H1 (cell line): ENCODE measurements around the gene NOL4L. TPM values are rescaled to one million over a fixed set of nuclear protein-coding genes. Genes with fewer than 3 reads are reported as not detected.

Experiments used
- CTCF ChIA-PET: fragments of 300-600 bp; sonication (Branson Sonifier 250); formaldehyde crosslinking; loops from one replicate; lab custom pipeline; 2021; ENCODE audit not compliant: partially characterized antibody; lab: Charles Lee
- POLR2A ChIA-PET: fragments of 300-600 bp; sonication (Branson Sonifier 250); formaldehyde crosslinking; loops from one replicate; lab custom pipeline; 2021; ENCODE audit warnings: inconsistent platforms; ENCODE audit not compliant: partially characterized antibody; lab: Charles Lee
- DNase-seq, 2 experiments: peaks; one replicate each; pipeline versions ENCODE4 v3.0.0 to v3.0.0-alpha.2; 2010 to 2022; ENCODE audit warnings: low spot score in 2 of 2, low read depth in 1 of 2, mixed read lengths in 1 of 2
- FAIRE-seq: peaks from 2 replicates; lab custom pipeline; 2011; peaks lifted over from hg19 to GRCh38; lab: Jason Lieb, UNC
- H2AFZ ChIP-seq: 2 replicates; pipeline ENCODE4 v1.8.1; 2012; ENCODE audit warnings: low read length, inconsistent platforms
- H2AK5ac ChIP-seq: 2 replicates; pipeline ENCODE4 v1.6.1; 2013; ENCODE audit warnings: low read depth, low read length
- H2BK120ac ChIP-seq: replicated peaks from 2 replicates; pipeline ENCODE3; 2013; ENCODE audit warnings: low read depth, low read length, inconsistent platforms
- H2BK12ac ChIP-seq: 2 replicates; pipeline ENCODE4 v1.6.1; 2013; ENCODE audit warnings: low read depth, low read length
- H2BK15ac ChIP-seq: 2 replicates; pipeline ENCODE4 v1.6.1; 2013; ENCODE audit warnings: low read length
- H2BK20ac ChIP-seq: 2 replicates; pipeline ENCODE4 v1.6.1; 2013; ENCODE audit warnings: low read length
- H2BK5ac ChIP-seq: 2 replicates; pipeline ENCODE4 v1.6.1; 2013; ENCODE audit warnings: low read depth, low read length
- H3K14ac ChIP-seq: 2 replicates; pipeline ENCODE4 v1.6.1; 2013; ENCODE audit warnings: inconsistent platforms; ENCODE audit not compliant: insufficient read length
- H3K18ac ChIP-seq: 2 replicates; pipeline ENCODE4 v1.6.1; 2013; ENCODE audit warnings: low read length; ENCODE audit errors: extremely low read depth
- H3K23ac ChIP-seq: 2 replicates; pipeline ENCODE4 v1.6.1; 2013; ENCODE audit warnings: inconsistent platforms; ENCODE audit not compliant: insufficient read length
- H3K23me2 ChIP-seq: 2 replicates; pipeline ENCODE4 v1.6.1; 2013; ENCODE audit warnings: low read depth, low read length
- H3K27ac ChIP-seq: 2 replicates; pipeline ENCODE4 v1.6.1; 2011; ENCODE audit warnings: low read depth, low read length, inconsistent platforms
- H3K27me3 ChIP-seq, 4 experiments: replicated peaks in 1 of 4; 1 replicate in 1 of 4; 2 replicates in 3 of 4; pipeline versions ENCODE4 v1.6.1 to v1.8.1; 2011 to 2013; ENCODE audit warnings: low read length in 3 of 4, mild to moderate bottlenecking in 3 of 4, inconsistent platforms in 2 of 4, mixed read lengths in 2 of 4, moderate library complexity in 1 of 4; ENCODE audit not compliant: control insufficient read depth in 3 of 4, insufficient read depth in 3 of 4; ENCODE audit errors: extremely low read depth in 1 of 4
- H3K36me3 ChIP-seq, 4 experiments: 2 replicates each; pipeline versions ENCODE4 v1.6.1 to v1.8.1; 2011 to 2013; ENCODE audit warnings: mild to moderate bottlenecking in 4 of 4, low read length in 3 of 4, moderate library complexity in 2 of 4, control low read depth in 1 of 4, inconsistent platforms in 1 of 4; ENCODE audit not compliant: insufficient read depth in 4 of 4, control insufficient read depth in 2 of 4
- H3K4ac ChIP-seq: replicated peaks from 2 replicates; pipeline ENCODE3; 2013; ENCODE audit warnings: low read length, low read depth, mixed read lengths, inconsistent platforms; ENCODE audit not compliant: insufficient read length
- H3K4me1 ChIP-seq, 4 experiments: replicated peaks in 1 of 4; 1 replicate in 1 of 4; 2 replicates in 3 of 4; pipeline versions ENCODE4 v1.6.1 to v1.8.1; 2011 to 2013; ENCODE audit warnings: low read length in 3 of 4, inconsistent platforms in 2 of 4, mixed read lengths in 1 of 4; ENCODE audit not compliant: insufficient read depth in 4 of 4, control insufficient read depth in 3 of 4
- H3K4me2 ChIP-seq, 2 experiments: 2 replicates each; pipeline versions ENCODE4 v1.6.1 to v1.8.1; 2011 to 2013; ENCODE audit warnings: low read depth in 2 of 2, low read length in 2 of 2, control low read depth in 1 of 2, inconsistent platforms in 1 of 2, mild to moderate bottlenecking in 1 of 2; ENCODE audit not compliant: insufficient read depth in 1 of 2
- H3K4me3 ChIP-seq, 4 experiments: fragments of 200-600, 300-600 bp in 1 of 4; sonication (generic), shearing (Covaris generic), sonication (Bioruptor Twin) in 1 of 4; 2 replicates each; pipeline versions ENCODE4 v1.5.1 to v1.8.1; 2011 to 2016; ENCODE audit warnings: low read length in 4 of 4, low read depth in 3 of 4, control low read depth in 2 of 4, inconsistent platforms in 2 of 4, mild to moderate bottlenecking in 2 of 4, mixed read lengths in 1 of 4, moderate library complexity in 1 of 4; ENCODE audit not compliant: insufficient read depth in 2 of 4; ENCODE audit errors: extremely low read depth in 1 of 4
- H3K56ac ChIP-seq: replicated peaks from 2 replicates; pipeline ENCODE3; 2013; ENCODE audit warnings: low read depth, mild to moderate bottlenecking, mixed read lengths, low read length, inconsistent platforms; ENCODE audit not compliant: insufficient read length
- H3K79me1 ChIP-seq: 2 replicates; pipeline ENCODE4 v1.6.1; 2013; ENCODE audit warnings: low read depth, low read length, control low read depth
- H3K79me2 ChIP-seq, 2 experiments: 2 replicates each; pipeline versions ENCODE4 v1.6.1 to v1.8.1; 2012 to 2013; ENCODE audit warnings: low read length in 2 of 2, mild to moderate bottlenecking in 2 of 2, inconsistent platforms in 1 of 2; ENCODE audit not compliant: insufficient read depth in 2 of 2, control insufficient read depth in 1 of 2
- H3K9ac ChIP-seq, 4 experiments: replicated peaks in 1 of 4; 1 replicate in 1 of 4; 2 replicates in 3 of 4; pipeline versions ENCODE4 v1.6.1 to v1.8.1; 2011 to 2013; ENCODE audit warnings: low read depth in 3 of 4, low read length in 3 of 4, control low read depth in 2 of 4, mild to moderate bottlenecking in 2 of 4, moderate library complexity in 2 of 4, inconsistent platforms in 1 of 4; ENCODE audit errors: extremely low read depth in 1 of 4
- H3K9me3 ChIP-seq, 2 experiments: 2 replicates each; pipeline versions ENCODE4 v1.6.1 to v1.8.1; 2012 to 2013; ENCODE audit warnings: mild to moderate bottlenecking in 2 of 2, moderate library complexity in 2 of 2, control low read depth in 1 of 2, inconsistent platforms in 1 of 2, low read depth in 1 of 2, low read length in 1 of 2, mixed read lengths in 1 of 2; ENCODE audit not compliant: insufficient read depth in 2 of 2
- H4K20me1 ChIP-seq, 2 experiments: replicated peaks in 1 of 2; 2 replicates each; pipeline versions ENCODE3 to v1.8.1; 2011 to 2013; ENCODE audit warnings: inconsistent platforms in 2 of 2, low read length in 2 of 2, mild to moderate bottlenecking in 1 of 2; ENCODE audit not compliant: insufficient read depth in 2 of 2, control insufficient read depth in 1 of 2
- H4K5ac ChIP-seq: 2 replicates; pipeline ENCODE4 v1.6.1; 2013; ENCODE audit warnings: low read length, low read depth, mixed read lengths, inconsistent platforms; ENCODE audit not compliant: insufficient read length
- H4K8ac ChIP-seq: 2 replicates; pipeline ENCODE4 v1.8.0; 2013; ENCODE audit warnings: mild to moderate bottlenecking, moderate library complexity, low read length, inconsistent platforms; ENCODE audit not compliant: insufficient read depth; ENCODE audit errors: extremely low read depth
- H4K91ac ChIP-seq: replicated peaks from 2 replicates; pipeline ENCODE3; 2013; ENCODE audit warnings: low read length, mixed read lengths, inconsistent platforms; ENCODE audit not compliant: insufficient read length
- HDAC2 ChIP-seq, 2 experiments: fragments of 300-600 bp in 1 of 2; sonication (generic) in 1 of 2; IDR thresholded peaks; 2 replicates each; pipeline ENCODE4 v1.6.1; 2011 to 2012; ENCODE audit warnings: low read depth in 2 of 2, low read length in 2 of 2, mild to moderate bottlenecking in 2 of 2, moderate library complexity in 2 of 2, borderline replicate concordance in 1 of 2, inconsistent platforms in 1 of 2
- JUND ChIP-seq: IDR thresholded peaks from 2 replicates; pipeline ENCODE4 v1.6.1; 2011; ENCODE audit warnings: mild to moderate bottlenecking, improper control_type of control experiment, low read length
- WGBS, 2 experiments: shearing (Covaris generic) in 1 of 2; methylation state at CpG; one replicate each; pipeline versions ENCODE4 v1.1.6 to v1.1.7; 2013 to 2015; ENCODE audit warnings: low lambda C conversion rate in 2 of 2, mixed read lengths in 2 of 2, inconsistent platforms in 1 of 2, low coverage in 1 of 2, missing lambda C conversion rate in 1 of 2; ENCODE audit not compliant: insufficient replicate concordance in 2 of 2, insufficient coverage in 1 of 2, insufficient read length in 1 of 2; ENCODE audit errors: extremely low coverage in 1 of 2, missing lambda C conversion rate in 1 of 2; 5-methylcytosine and 5-hydroxymethylcytosine counted together
- polyA plus RNA-seq, 7 experiments: library from polyadenylated mRNA; depleted of rRNA in 3 of 7; stranded (reverse) in 5 of 7; unstranded in 2 of 7; fragments of >200 nt in 5 of 7; fragments of 200-250 nt in 2 of 7; gene quantifications; 1 replicate in 5 of 7; 2 replicates in 1 of 7; 4 replicates in 1 of 7; pipeline versions ENCODE4 v1.2.1 to v1.2.3, GENCODE V29; 2011 to 2013; ENCODE audit warnings: missing spikeins in 2 of 7, mixed read lengths in 2 of 7
- total RNA-seq: library from RNA; stranded (reverse); fragmentation: NEBNext Ultra II Directional; extraction: Animal tissue kit (Norgen Biotek cat#: 25700); gene quantifications from 2 replicates; pipeline ENCODE4 v1.2.1, GENCODE V29; 2021
- TF ChIP-seq, protein P1 (sequence below), 3 experiments: IDR thresholded peaks; 1 replicate in 2 of 3; 2 replicates in 1 of 3; pipeline versions ENCODE4 v1.5.1 to v1.6.1; 2011; ENCODE audit warnings: low read length in 3 of 3, mild to moderate bottlenecking in 3 of 3, inconsistent platforms in 2 of 3, low read depth in 1 of 3, moderate library complexity in 1 of 3; ENCODE audit not compliant: insufficient read depth in 1 of 3; ENCODE audit errors: control extremely low read depth in 1 of 3

The NOL4L gene
- total and polyA plus RNA-seq, 2 of the 8 experiments (the other 6 are each of a cell fraction or from before 2014, with no cell fraction given), result 15.3 to 23.7 TPM

DNA sequence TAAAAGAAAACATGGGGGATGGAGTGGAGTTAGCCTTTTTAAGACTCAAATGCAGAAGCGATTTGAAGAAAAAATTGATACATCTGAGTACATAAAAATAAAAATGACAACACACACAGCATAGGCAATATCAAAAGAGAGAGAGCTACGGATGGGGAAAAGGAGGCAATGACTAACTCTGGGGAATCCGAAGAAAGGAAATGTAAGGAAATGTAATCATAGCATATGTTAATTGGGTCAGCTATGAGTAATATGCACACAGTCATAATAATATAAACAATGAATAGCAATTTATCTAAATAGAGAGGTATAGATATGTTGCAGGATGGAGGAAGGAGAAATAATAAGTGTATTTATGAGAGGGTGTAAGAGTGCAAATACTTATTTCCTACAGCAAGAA lies 83.4 kb downstream of the NOL4L start:
- no peak overlapping the region for H3K4ac ChIP-seq
- peaks cover 4 to 10% (median 9%) of the 10 kb centered on the region in 4 experiments for H3K4me1 ChIP-seq
- no peak overlapping the region for H4K91ac ChIP-seq
- no peak overlapping the region for H4K5ac ChIP-seq
- H2AK5ac ChIP-seq, result no peak overlapping the region
- H2BK12ac ChIP-seq, result no peak overlapping the region
- no peaks in the 10 kb centered on the region for H3K36me3 ChIP-seq
- FAIRE-seq (no peak), DNase-seq (no peak)
- H2BK120ac ChIP-seq, result no peak overlapping the region
- no peak overlapping the region for H2BK15ac ChIP-seq
- H4K8ac ChIP-seq, result no peak overlapping the region
- H3K4me3 ChIP-seq, result no peak overlapping the region
- no peaks in the 10 kb centered on the region for H3K27me3 ChIP-seq
- no peak overlapping the region for H3K27ac ChIP-seq
- CTCF ChIA-PET, result interaction anchor here (1.5 to 1.8 kb wide), 2 partner anchors 9 to 30 kb away, joined by 4 to 7 read pairs; no protein-coding TSS in a partner anchor
- no peaks in the 10 kb centered on the region for H3K79me2 ChIP-seq
- H3K14ac ChIP-seq, result no peak overlapping the region
- no peaks in the 10 kb centered on the region for H3K79me1 ChIP-seq
- no peak overlapping the region for H3K18ac ChIP-seq
- H3K23ac ChIP-seq, result no peak overlapping the region
- no peak overlapping the region for H3K9ac ChIP-seq
- H3K23me2 ChIP-seq, result no peaks in the 10 kb centered on the region
- H2AFZ ChIP-seq, result no peak overlapping the region
- no peaks in the 10 kb centered on the region for H4K20me1 ChIP-seq
- POLR2A ChIA-PET, result interaction anchor here (1.0 to 1.2 kb wide), 2 partner anchors 9 to 18 kb away, joined by 3 to 5 read pairs; no protein-coding TSS in a partner anchor
- no peaks in the 10 kb centered on the region for H3K9me3 ChIP-seq
- 84% methylated on average over 3 of the region's 3 CpGs; no CpG with 5 or more reads in 1 of the 2 experiments for WGBS, 2 experiments
- H2BK20ac ChIP-seq, result no peak overlapping the region
- H3K4me2 ChIP-seq, result no peak overlapping the region
- no peak for TF ChIP-seq HDAC2 (IDR thresholded peaks at IDR 0.05; ENCODE audit: borderline replicate concordance in 1 of 2, low read depth in 2 of 2, low read length in 2 of 2)
- TF ChIP-seq JUND, result no peak
- TF ChIP-seq, protein P1, sequence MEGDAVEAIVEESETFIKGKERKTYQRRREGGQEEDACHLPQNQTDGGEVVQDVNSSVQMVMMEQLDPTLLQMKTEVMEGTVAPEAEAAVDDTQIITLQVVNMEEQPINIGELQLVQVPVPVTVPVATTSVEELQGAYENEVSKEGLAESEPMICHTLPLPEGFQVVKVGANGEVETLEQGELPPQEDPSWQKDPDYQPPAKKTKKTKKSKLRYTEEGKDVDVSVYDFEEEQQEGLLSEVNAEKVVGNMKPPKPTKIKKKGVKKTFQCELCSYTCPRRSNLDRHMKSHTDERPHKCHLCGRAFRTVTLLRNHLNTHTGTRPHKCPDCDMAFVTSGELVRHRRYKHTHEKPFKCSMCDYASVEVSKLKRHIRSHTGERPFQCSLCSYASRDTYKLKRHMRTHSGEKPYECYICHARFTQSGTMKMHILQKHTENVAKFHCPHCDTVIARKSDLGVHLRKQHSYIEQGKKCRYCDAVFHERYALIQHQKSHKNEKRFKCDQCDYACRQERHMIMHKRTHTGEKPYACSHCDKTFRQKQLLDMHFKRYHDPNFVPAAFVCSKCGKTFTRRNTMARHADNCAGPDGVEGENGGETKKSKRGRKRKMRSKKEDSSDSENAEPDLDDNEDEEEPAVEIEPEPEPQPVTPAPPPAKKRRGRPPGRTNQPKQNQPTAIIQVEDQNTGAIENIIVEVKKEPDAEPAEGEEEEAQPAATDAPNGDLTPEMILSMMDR (IDR thresholded peaks at IDR 0.05; ENCODE audit: control extremely low read depth in 1 of 3, insufficient read depth in 1 of 3, low read depth in 1 of 3, low read length in 3 of 3), result no peak
- TF ChIP-seq, all 59 proteins: peak for 0
- Histone ChIP-seq H3K56ac (no peak overlapping the region), H2BK5ac (no peak overlapping the region)
